PC-9 (cell line): ENCODE results near the gene SLC32A1. TPM values are rescaled to one million over a fixed set of nuclear protein-coding genes. Genes with fewer than 3 reads are reported as not detected.

Experiments
- BruUV-seq: library from RNA; stranded (reverse); fragments of 400-500 nt; replicated peaks from 2 replicates; lab custom pipeline; 2021; lab: Mats Ljungman, UMichigan
- CTCF ChIA-PET: fragments of 300-600 bp; sonication (Branson Sonifier 250); formaldehyde crosslinking; loops from one replicate; lab custom pipeline; 2022; ENCODE audit warnings: antibody characterized with exemption; lab: Charles Lee
- POLR2A ChIA-PET: fragments of 300-600 bp; sonication (Branson Sonifier 250); formaldehyde crosslinking; loops from one replicate; lab custom pipeline; 2022; ENCODE audit warnings: antibody characterized with exemption; ENCODE audit not compliant: unreplicated experiment; lab: Charles Lee
- DNase-seq, 2 experiments: peaks; one replicate each; pipeline versions ENCODE4 v3.0.0 to v3.0.0-alpha.2; 2015 to 2022; ENCODE audit warnings: mixed read lengths in 1 of 2
- H2AFZ ChIP-seq: fragments of 200-600 bp; sonication (generic); 2 replicates; pipeline ENCODE4 v1.8.1; 2017; ENCODE audit warnings: antibody characterized with exemption
- H3F3A ChIP-seq: fragments of 200-600 bp; sonication (generic); 2 replicates; pipeline ENCODE4 v1.8.1; 2017; ENCODE audit warnings: antibody characterized with exemption, mild to moderate bottlenecking, low read depth; ENCODE audit not compliant: insufficient read depth
- H3K27ac ChIP-seq: fragments of 200-600 bp; sonication (generic); 2 replicates; pipeline ENCODE4 v1.6.1; 2016; ENCODE audit warnings: mixed run types
- H3K27me3 ChIP-seq: fragments of 200-600 bp; sonication (generic); 2 replicates; pipeline ENCODE4 v1.6.1; 2016; ENCODE audit warnings: low read depth, mixed run types; ENCODE audit not compliant: insufficient read depth
- H3K36me3 ChIP-seq: fragments of 200-600 bp; sonication (generic); 2 replicates; pipeline ENCODE4 v1.6.1; 2016; ENCODE audit warnings: low read depth, mixed run types
- H3K4me1 ChIP-seq: fragments of 200-600 bp; sonication (generic); replicated peaks from 2 replicates; pipeline ENCODE4 v1.6.1; 2016; ENCODE audit warnings: mixed run types; ENCODE audit not compliant: insufficient read depth
- H3K4me2 ChIP-seq: fragments of 200-600 bp; sonication (generic); 2 replicates; pipeline ENCODE4 v1.6.1; 2017; ENCODE audit warnings: mixed run types
- H3K4me3 ChIP-seq: fragments of 200-600 bp; sonication (generic); 2 replicates; pipeline ENCODE4 v1.6.1; 2016; ENCODE audit warnings: mixed run types
- H3K79me2 ChIP-seq: fragments of 200-600 bp; sonication (generic); 2 replicates; pipeline ENCODE4 v1.6.1; 2017; ENCODE audit warnings: low read depth, mixed run types
- H3K9me2 ChIP-seq: fragments of 200-600 bp; sonication (generic); 2 replicates; pipeline ENCODE4 v1.8.1; 2017; ENCODE audit warnings: mild to moderate bottlenecking; ENCODE audit not compliant: insufficient read depth
- H3K9me3 ChIP-seq: fragments of 200-600 bp; sonication (generic); 2 replicates; pipeline ENCODE4 v1.8.1; 2016; ENCODE audit warnings: low read depth; ENCODE audit not compliant: insufficient read depth
- H4K20me1 ChIP-seq: fragments of 200-600 bp; sonication (generic); 2 replicates; pipeline ENCODE4 v1.8.1; 2017; ENCODE audit not compliant: insufficient read depth
- EZH2 ChIP-seq: fragments of 200-600 bp; sonication (generic); IDR thresholded peaks from 2 replicates; pipeline ENCODE4 v1.8.0; 2017; ENCODE audit warnings: antibody characterized with exemption, low read depth
- intact Hi-C: fragments of 100-400 bp; cut with micrococcal nuclease; formaldehyde crosslinking; loops from one replicate; pipeline ENCODE4 v1.10.0; 2022; ENCODE audit not compliant: unreplicated experiment
- total RNA-seq: library from RNA; stranded (reverse); gene quantifications from 2 replicates; pipeline ENCODE4 v1.2.3, GENCODE V29; 2021
- TF ChIP-seq, protein P1 (sequence below): fragments of 200-600 bp; sonication (generic); conservative IDR thresholded peaks from 2 replicates; pipeline ENCODE4 v1.6.1; 2017; ENCODE audit warnings: mixed run types, antibody characterized with exemption, mild to moderate bottlenecking, moderate library complexity

SLC32A1 gene
- total RNA-seq, 1 experiment from 2014 or later = not detected

DNA sequence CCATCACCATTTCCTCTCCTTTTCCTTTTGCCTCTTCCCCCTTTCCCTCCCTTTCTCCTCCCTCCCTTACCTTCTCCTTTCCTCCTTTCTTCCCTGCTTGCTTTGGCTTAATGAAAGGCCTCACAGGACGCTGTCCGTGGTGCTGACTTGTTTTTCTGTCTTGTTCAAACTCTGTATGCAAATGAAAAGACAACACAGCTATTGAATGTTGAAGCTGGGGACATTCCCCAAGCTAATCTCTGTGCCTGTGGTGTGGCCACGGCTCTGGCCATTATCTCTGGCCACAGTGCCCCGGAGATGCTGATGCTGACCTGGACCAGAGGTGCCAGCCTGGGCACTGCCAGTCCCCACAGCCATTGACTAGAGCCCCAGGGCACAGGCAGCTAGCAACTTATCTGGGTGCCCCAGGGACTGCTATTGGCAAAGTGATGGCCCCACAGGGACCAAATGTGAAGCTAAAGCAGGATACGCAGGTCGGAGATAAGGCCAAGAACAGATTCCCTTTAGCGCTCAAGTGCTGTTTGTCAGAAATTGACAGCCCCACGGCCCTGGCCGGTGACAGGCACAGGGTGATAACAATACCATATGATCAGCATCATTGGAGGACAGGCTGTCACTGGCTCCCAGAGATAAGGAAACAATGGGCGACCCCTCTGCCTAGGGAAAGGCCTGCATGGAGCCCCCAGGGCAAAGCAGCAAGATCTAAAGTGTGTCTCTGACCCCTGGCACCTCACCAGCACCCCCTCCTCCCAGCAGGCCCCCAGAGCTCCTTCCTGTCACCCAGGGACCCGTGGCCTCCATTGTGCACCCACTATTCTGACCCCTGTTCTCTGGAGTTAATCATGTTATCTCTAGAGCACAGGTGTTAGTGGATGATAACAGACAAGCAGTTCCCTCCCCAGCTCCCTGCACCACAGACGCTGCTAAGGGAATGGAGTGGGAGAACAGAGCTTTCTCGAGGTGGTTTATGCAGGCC is 31.6 kb upstream of the SLC32A1 start:
- ChIA-PET CTCF (no interaction called here), POLR2A (no interaction called here)
- Histone ChIP-seq H4K20me1 (no peaks in the 10 kb centered on the region), H3K9me3 (no peaks in the 10 kb centered on the region), H3K4me2 (no peak overlapping the region), H3K4me1 (no peaks in the 10 kb centered on the region), H3K79me2 (no peaks in the 10 kb centered on the region), H3F3A (no peaks in the 10 kb centered on the region), H3K9me2 (no peaks in the 10 kb centered on the region), H3K4me3 (no peak overlapping the region), H3K36me3 (no peaks in the 10 kb centered on the region), H3K27ac (no peak overlapping the region), H3K27me3 (peaks cover 25% of the 10 kb centered on the region), H2AFZ (no peak overlapping the region)
- TF ChIP-seq, protein P1, sequence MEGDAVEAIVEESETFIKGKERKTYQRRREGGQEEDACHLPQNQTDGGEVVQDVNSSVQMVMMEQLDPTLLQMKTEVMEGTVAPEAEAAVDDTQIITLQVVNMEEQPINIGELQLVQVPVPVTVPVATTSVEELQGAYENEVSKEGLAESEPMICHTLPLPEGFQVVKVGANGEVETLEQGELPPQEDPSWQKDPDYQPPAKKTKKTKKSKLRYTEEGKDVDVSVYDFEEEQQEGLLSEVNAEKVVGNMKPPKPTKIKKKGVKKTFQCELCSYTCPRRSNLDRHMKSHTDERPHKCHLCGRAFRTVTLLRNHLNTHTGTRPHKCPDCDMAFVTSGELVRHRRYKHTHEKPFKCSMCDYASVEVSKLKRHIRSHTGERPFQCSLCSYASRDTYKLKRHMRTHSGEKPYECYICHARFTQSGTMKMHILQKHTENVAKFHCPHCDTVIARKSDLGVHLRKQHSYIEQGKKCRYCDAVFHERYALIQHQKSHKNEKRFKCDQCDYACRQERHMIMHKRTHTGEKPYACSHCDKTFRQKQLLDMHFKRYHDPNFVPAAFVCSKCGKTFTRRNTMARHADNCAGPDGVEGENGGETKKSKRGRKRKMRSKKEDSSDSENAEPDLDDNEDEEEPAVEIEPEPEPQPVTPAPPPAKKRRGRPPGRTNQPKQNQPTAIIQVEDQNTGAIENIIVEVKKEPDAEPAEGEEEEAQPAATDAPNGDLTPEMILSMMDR = no peak
- TF ChIP-seq EZH2 = no peak
- peak; percentile 50 to 61 for DNase-seq
- intact Hi-C loops = no loop called here
- no TSS peak for BruUV-seq

DNA sequence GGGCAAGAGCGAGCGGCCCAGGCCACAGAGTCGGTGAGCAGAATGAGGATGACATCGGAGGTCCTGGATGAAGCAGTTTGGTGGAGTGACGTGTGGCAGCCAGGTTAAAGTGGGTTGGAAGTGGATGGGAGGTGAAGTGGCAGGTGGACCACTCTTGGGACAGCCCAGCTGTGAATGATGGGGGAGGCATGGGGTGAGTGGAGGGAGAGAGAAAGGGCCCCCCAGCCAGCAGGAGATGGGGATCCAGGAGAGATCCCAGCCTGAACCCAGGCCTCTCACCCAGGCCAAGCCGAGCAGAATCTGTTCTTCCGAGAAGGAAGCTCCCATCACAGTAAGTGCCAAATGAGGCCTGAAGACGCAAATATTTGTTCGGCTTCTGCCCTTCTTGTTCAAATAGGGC is 27.0 kb upstream of the SLC32A1 start:
- Histone ChIP-seq H3F3A (no peaks in the 10 kb centered on the region), H3K79me2 (no peaks in the 10 kb centered on the region)

DNA sequence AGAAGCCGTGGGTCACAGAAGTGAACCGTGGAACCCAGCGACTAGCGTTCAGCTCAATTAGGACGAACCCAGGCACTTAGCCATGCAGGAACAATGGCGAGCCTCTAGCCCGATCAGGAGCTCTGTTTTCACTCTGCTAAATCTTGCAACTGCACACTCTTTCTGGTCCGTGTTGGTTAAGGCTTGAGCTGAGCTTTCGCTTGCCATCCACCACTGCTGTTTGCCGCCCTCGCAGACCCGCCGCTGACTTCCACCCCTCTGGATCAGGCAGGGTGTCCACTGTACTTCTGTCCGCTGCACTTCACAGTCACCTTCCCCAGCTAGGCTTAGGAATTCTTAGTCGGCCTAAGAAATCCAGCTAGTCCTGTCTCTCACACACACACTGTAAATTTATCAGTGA is 25.7 kb upstream of the SLC32A1 start:
- Histone ChIP-seq H4K20me1 (no peaks in the 10 kb centered on the region), H3K4me1 (no peaks in the 10 kb centered on the region), H3K36me3 (no peaks in the 10 kb centered on the region), H3K4me3 (no peak overlapping the region), H3K27me3 (peaks cover 83% of the 10 kb centered on the region), H3F3A (no peaks in the 10 kb centered on the region), H3K27ac (no peak overlapping the region), H3K9me2 (no peaks in the 10 kb centered on the region), H3K9me3 (no peaks in the 10 kb centered on the region), H3K79me2 (no peaks in the 10 kb centered on the region), H3K4me2 (no peak overlapping the region), H2AFZ (no peak overlapping the region)
- ChIA-PET POLR2A (no interaction called here), CTCF (no interaction called here)
- intact Hi-C loops = no loop called here
- no TSS peak for BruUV-seq
- TF ChIP-seq, protein P1 = no peak
- TF ChIP-seq EZH2 = no peak
- DNase-seq = no peak

More for the DNA sequence above, 27.0 kb upstream of the SLC32A1 start:
- peaks cover 71% of the 10 kb centered on the region for H3K27me3 ChIP-seq
- ChIA-PET CTCF (no interaction called here), POLR2A (no interaction called here)
- H3K9me2 ChIP-seq = no peaks in the 10 kb centered on the region
- no peaks in the 10 kb centered on the region for H4K20me1 ChIP-seq
- H3K4me2 ChIP-seq = no peak overlapping the region
- no TSS peak for BruUV-seq
- H3K4me1 ChIP-seq = no peaks in the 10 kb centered on the region
- H3K9me3 ChIP-seq = no peaks in the 10 kb centered on the region
- intact Hi-C loops = no loop called here
- TF ChIP-seq, protein P1 = no peak
- TF ChIP-seq EZH2 = no peak
- no peak overlapping the region for H3K4me3 ChIP-seq
- H2AFZ ChIP-seq = no peak overlapping the region
- no peak overlapping the region for H3K27ac ChIP-seq
- no peak for DNase-seq
- no peaks in the 10 kb centered on the region for H3K36me3 ChIP-seq
